Smooth muscle cell of the coronary artery (primary cell): ENCODE measurements around the gene SNTA1. TPM values are rescaled to one million over a fixed set of nuclear protein-coding genes. Genes with fewer than 3 reads are reported as not detected.

ENCODE experiments used
- total RNA-seq: library from RNA; depleted of rRNA; stranded (reverse); fragments of >200 nt; gene quantifications from 2 replicates; pipeline ENCODE4 v1.2.3, GENCODE V29; 2014; ENCODE audit warnings: low replicate concordance

SNTA1 gene
- 27.0 and 40.6 TPM in 2 replicates for total RNA-seq

GRCh38 chr20:33443512-33444239, at the start of gene SNTA1:
Gene SNTA1 (minus strand): TSS chr20:33443763. CDS start chr20:33443620, 143 bp downstream.

GRCh38 chr20:33490023-33490933, 46.7 kb upstream of the SNTA1 start, which contains the start of gene CBFA2T2:
Gene CBFA2T2 (plus strand): TSS chr20:33490096. CDS start chr20:33490268, 172 bp downstream.

GRCh38 chr20:33401184-33401920, 42.2 kb downstream of the SNTA1 start, which contains the start of gene CDK5RAP1:
Gene CDK5RAP1 (minus strand): TSS chr20:33401519. CDS start chr20:33397064, 4,455 bp downstream.

Other genes with a start within 250 kb of the SNTA1 start
- not detected in 2 replicates for gene BPIFA3, start 226.4 kb downstream of the SNTA1 start, total RNA-seq
- gene BPIFA1, start 207.8 kb downstream of the SNTA1 start, total RNA-seq, result not detected in 2 replicates
- gene BPIFB1, start 160.5 kb downstream of the SNTA1 start, total RNA-seq, result not detected in 2 replicates
- 19.5 and 20.0 TPM in 2 replicates for gene CDK5RAP1, start 42.2 kb downstream of the SNTA1 start, total RNA-seq
- 3.3 and 8.5 TPM in 2 replicates for gene CBFA2T2, start 46.3 kb upstream of the SNTA1 start, total RNA-seq
- 0.15 TPM in 1 of 2 replicates, not detected in the other for gene C20orf144, start 218.6 kb upstream of the SNTA1 start, total RNA-seq
- 1.5 and 2.8 TPM in 2 replicates for gene ACTL10, start 223.2 kb upstream of the SNTA1 start, total RNA-seq
- 19.1 and 24.5 TPM in 2 replicates for gene NECAB3, start 230.7 kb upstream of the SNTA1 start, total RNA-seq
- gene E2F1, start 242.6 kb upstream of the SNTA1 start, total RNA-seq, result 1.5 and 4.4 TPM in 2 replicates